ENCODE measurements around the gene MCL1. TPM values are rescaled to one million over a fixed set of nuclear protein-coding genes. Genes with fewer than 3 reads are reported as not detected.
"Not testable (repeated sequence)": the region's sequence is repeated elsewhere in the genome, so short reads cannot be mapped to it uniquely, and the experiment has no call there.

The MCL1 gene
- total RNA-seq, 1 donor from 2014 or later: 364 TPM

DNA sequence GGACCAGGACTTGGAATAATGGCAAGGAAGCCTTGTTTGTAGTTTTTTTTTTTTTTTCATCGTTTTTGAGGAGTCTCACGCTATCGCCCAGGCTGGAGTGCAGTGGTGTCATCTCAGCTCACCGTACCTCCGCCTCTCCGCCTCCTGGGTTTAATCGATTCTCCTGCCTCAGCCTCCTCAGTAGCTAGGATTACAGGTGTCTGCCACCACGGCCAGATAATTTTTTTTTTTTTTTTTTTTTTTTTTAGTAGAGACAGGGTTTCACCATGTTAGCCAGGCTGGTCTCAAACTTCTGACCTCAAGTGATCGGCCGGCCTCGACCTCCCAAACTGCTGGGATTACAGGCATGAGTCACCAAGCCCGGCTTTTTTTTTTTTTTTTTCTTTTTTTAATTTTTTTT, 23.0 kb upstream of the MCL1 start:
- not testable (repeated sequence) for DNase-seq (ENCODE audit: low read depth)

DNA sequence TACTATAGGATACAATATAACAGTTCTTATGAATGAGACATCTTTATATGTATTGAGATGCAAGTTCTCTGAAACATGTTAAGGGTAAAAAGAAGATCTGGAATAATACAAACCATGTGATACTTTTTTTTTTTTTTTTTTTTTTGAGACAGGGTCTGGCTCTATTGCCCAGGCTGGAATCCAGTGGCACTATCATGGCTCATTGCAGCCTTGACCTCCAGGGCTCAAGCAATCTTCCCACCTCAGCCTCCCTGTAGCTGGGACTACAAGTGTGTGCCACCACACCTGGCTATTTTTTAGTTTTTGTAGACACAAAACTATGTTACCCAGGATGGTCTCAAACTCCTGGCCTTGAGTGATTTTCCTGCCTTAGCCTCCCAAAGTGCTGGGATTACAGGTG, 22.1 kb upstream of the MCL1 start:
- no peak for DNase-seq (ENCODE audit: low read depth)

DNA sequence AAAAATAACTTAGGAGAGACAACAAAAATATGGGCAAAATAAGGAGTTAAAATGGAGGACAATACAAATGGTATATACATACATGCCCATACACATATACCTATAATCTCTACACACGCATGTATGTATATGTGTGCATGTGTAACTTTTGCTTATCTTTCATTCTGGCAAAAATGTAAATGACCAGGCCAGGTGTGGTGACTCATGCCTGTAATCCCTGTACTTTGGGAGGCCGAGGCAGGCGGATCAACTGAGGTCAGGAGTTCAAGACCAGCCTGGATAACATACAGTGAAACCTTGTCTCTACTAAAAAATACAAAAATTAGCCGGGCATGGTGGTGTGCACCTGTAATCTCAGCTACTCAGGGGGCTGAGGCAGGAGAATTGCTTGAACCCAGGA, 18.9 kb upstream of the MCL1 start:
- DNase-seq (ENCODE audit: low read depth): not testable (repeated sequence)

DNA sequence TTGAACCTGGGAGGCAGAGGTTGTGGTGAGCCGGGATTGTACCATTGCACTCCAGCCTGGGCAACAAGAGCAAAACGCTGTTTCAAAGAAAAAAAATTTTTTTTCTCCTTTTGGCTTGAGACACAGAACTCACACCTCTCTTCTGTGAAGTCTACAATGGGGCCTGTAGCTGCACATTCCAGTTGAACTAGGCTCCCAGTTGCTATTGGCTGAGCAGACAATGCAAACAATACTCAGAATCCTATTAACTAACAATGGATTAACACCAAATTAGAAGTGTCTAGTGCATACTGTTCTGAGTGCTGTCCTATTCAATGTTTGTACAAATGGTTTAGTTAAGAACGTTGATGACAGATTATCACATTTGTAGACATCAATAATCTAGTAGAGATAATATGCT, 17.6 kb upstream of the MCL1 start:
- no peak for DNase-seq (ENCODE audit: low read depth)

DNA sequence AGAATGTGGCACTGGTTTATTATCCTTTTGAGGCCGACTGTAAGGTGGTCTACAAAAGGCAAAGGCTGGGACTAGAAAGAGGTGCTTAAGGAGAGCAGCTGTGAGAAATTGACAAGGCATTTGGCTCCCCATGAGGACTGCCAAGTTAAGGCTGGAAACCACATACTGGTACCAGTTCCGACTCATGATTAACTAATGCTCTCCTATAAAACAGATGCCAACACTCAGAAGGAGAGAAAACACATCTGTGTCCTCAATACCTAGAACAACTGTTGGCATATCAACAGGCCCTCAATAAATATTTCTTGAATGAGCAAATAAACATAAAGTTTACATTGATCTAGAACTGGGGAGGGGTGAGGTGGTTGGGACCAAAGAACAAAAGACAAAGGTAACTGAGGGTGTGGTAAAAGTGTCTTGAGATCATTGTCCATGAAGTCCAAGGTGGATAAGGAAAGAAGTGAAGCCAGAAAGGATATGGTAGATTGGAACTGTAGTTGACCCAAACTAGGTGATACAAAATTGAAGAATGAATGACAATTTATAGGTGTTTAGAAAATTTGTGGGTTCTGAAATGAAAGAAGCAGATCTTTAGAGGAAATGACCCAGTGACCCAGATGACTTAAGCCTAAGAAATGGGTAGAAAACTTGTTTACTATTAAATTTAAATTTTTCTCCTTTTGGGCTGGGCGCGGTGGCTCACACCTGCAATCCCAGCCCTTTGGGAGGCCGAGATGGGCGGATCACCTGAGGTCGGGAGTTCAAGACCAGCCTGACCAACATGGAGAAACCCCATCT, 16.9 kb upstream of the MCL1 start:
- peak; percentile 72 for DNase-seq (ENCODE audit: low read depth)

DNA sequence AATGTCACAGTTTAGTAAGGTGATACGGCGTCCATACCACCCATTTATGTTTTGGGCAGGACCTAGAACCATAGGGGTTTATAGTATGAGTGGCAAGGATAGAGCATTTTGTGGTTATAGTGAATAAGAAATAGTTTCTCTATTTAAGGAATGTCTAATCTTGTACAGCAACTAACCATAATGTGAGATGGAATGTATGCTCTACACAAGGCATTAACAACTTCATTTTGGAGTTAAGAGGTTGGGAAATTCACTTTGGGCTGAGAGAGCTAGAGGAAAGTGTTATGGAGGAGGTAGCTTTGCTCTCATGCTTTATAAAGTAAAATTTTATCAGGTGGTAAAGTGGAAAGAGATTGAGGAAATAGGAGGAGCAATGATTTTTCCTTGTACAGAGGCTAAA, 3.0 kb upstream of the MCL1 start:
- DNase-seq (ENCODE audit: low read depth): no peak

DNA sequence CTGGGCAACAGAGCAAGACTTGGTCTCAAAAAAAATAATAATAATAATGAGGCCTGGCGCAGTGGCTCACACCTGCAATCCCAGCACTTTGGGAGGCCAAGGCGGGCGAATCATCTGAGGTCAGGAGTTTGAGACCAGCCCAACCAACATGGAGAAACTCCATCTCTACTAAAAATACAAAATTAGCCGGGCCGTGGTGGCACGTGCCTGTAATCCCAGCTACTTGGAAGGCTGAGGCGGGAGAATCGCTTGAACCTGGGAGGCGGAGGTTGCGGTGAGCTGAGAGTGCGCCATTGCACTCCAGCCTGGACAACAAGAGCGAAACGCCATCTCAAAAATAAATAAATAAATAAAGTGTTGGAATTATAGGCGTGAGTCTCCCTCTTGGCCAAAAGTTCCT, 2.6 kb upstream of the MCL1 start:
- DNase-seq (ENCODE audit: low read depth): not testable (repeated sequence)

DNA sequence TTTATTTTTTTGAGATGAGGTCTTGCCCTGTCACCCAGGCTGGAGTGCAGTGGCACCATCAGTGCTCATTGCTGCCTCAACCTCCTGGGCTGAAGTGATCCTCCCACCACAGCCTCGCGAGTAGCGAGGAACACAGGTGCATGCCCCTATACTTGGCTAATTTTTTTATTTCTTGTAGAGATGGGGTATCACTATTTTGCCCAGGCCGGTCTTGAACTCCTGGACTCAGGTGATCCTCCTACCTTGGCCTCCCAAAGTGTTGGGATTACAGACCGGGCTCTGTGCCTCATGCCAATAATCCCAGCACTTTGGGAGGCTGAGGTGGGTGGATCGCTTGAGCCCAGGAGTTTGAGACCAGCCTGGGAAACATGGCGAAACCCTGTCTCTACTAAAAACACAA, 2.0 kb upstream of the MCL1 start:
- not testable (repeated sequence) for DNase-seq (ENCODE audit: low read depth)

DNA sequence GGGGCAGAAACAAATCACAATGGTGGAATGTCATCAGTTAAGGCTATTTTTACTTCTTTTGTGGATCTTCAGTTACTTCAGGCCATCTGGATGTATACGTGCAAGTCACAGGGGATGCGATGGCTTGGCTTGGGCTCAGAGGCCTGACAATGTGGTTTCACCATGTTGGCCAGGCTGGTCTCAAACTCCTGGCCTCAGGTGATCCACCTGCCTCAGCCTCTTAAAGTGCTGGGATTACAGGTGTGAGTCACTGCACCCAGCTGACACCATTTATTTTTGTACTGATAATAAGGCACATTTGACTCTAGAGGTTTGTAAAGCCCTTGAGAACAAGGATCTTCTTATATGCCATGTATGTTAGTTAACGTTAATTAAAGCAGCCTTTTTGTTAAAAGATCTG, 1.6 kb upstream of the MCL1 start:
- not testable (repeated sequence) for DNase-seq (ENCODE audit: low read depth)

DNA sequence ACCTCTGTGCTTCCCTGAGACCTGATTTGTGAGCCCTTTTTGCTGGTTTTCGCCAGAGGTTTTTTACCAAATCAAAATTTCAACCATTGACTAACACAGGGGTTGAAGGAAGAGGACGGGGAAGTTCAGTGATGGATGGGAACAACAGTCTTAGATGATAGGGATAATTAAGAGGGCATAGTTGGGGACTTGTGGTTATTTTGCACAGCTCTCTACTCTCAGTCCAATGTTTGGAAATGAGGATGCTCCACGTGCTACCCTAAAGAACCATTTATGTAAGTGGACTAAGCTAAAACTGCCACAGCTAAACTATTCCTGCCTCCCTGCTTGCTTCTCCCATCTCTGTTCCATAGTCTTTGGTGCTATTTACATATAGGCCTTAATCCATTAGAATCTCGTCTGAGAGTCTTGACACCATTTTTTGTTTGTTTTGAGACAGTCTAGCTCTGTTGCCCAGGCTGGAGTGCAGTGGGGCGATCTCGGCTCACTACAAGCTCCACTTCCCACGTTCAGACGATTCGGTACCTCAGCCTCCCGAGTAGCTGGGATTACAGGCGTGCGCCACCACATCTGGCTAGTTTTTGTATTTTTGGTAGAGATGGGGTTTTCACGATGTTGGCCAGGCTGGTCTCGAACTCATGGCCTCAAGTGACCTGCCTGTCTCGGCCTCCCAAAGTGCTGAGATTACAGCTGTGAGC, 684 bp upstream of the MCL1 start:
- DNase-seq (ENCODE audit: low read depth): no peak

DNA sequence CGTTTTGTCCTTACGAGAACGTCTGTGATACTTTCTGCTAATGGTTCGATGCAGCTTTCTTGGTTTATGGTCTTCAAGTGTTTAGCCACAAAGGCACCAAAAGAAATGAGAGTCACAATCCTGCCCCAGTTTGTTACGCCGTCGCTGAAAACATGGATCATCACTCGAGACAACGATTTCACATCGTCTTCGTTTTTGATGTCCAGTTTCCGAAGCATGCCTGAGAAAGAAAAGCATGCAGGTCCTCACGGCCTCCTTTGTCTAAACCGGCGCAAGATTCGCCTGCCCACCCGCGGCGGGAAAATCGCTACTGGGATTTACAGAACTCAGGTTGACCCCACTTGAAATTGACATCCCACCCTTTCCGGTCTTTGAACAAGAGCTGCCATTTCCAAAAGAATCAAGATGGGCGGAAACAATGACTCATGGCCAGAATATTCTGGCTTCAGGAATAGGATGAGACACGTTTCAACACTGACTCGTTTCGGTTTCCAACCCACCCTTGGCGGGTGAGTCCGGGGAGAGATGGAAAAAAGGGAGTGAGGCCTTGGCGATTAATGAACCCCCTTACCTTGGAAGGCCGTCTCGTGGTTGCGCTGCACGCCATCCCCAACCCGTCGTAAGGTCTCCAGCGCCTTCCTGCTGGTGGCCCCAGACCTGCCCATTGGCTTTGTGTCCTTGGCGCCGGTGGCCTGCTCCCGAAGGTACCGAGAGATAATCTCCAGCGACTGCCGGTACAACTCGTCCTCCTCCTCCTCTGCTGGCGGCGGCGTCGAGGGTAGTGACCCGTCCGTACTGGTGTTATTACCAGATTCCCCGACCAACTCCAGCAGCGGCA, 919 bp downstream of the MCL1 start:
- DNase-seq (ENCODE audit: low read depth): peak; percentile 73

DNA sequence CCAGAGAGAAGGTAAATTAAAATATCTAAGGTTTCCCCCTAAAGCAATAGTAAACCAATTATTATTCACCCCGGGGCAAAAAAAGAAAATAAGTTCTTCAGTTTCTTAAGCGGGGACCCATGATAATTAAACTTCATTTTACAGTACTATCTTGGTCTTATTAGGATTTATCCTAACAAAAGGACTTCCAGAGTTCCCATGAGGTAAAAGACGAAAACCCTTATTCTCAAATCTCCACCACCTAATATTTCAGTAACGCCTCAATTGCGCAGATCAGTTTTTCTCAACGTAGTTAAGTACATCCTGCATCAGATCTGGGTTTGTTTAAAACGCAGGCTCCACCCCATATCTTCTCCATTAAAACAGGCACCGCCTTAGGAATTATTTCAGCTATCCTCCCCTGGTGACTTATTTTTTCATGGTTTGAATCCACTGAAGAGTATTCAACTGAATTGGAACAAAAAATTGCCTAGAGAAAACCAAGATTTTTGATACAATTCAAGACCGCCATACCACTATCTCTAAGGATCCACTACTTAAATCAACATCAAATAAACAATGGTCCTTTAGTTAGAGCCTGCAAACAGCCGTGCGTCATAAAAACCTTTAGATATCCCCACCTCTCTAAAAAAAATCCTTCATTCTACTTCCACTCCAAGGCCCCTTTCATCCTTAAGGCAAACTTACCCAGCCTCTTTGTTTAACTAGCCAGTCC, 1.7 kb downstream of the MCL1 start:
- DNase-seq (ENCODE audit: low read depth): no peak

DNA sequence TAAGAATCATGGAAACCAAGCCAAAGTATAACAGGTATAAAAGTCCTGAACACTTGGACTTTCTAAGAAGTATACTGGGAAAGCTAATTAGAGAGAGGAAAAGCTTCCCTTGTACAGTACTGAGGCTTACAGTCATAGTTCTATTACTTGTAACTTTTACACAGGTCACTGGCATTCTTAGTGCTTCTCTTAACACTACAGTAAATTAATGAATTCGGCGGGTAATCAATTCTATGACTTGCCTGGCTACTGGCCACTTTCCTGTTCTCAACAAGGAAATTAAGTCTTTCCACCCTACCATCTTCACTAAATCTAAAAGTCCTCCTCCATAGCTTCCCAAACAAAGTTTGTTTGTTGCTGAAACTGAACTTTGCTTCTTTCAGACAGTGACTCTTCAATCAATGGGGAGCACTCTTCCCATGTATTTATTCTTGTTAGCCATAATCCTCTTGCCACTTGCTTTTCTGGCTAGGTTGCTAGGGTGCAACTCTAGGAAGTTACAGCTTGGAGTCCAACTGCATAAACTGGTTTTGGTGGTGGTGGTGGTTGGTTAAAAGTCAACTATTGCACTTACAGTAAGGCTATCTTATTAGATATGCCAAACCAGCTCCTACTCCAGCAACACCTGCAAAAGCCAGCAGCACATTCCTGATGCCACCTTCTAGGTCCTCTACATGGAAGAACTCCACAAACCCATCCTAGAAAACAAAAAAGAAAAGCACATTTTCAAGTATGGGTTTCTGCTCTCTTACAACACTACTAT, 2.4 kb downstream of the MCL1 start:
- DNase-seq (ENCODE audit: low read depth): no peak

DNA sequence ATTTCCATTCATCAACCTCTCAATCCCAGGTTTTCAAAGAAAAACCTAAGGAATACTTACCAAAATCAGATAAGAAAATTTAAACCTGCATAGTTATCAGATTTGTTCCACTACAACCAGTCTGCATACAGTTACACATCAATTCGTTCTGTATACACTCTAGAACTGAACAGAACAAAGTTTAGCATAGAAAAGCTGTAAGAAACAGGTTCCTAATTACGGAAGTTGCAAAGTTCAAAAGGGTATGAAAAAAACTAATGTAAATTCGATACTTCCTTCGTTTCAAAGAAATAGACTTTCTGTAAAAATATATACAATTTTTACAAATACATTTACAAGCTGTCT, 3.1 kb downstream of the MCL1 start:
- DNase-seq (ENCODE audit: low read depth): no peak

DNA sequence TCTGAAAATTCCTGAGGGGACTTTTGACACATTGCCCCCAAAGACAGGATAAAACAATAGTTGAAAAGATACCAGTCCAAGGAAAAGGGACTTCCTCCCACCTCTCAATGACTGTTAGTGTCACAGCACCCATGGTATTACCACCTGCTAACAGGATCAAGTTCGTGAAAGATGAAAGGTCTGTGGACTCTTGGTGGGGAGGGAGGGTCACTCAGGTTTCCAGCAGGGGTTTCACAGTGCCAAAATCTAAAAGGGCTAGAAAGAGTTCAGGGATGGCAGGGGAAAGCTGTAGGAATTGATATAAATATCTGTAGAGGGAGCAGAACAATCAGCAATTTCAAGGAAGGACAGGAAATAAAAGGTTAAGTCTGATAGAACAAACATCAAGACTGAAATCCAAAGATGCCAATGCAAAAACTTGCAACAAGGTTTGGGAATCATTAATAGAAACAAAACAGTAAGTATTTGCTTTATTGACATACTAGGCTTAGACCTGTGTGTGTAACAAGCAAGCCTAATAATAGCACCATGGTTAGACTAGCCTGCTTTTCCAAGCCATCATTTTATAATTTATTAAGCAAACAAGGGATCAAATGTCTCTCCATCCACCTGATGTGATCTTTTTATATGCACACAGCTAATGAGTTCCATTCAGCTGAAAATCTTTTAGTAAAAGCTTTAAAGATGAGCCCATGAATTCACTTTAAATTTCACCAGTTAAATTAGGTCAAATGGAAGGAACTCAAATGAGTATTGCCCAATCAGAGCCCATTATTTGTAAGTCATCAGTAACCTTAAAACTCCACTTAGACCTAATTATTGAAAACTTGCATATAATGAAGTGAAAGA, 3.7 kb downstream of the MCL1 start:
- DNase-seq (ENCODE audit: low read depth): no peak

DNA sequence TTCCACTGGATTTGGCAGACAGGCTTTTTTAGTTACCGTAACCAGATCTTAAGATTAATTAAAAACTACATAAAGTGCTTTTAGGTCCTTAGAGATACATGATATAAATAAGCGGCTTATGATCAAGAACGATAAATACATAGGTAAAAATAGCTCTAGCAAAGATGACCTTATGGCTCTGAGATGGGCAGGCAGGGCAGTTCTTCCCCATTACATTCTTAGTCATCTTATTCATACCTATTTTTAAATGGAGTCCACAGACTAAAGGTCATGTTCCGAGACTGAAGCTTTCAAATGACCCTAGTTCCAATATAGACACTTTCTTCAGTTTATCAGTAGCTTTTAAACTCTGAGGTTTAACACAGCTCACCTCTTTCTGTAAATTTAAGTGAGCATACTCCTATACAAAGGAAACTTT, 4.3 kb downstream of the MCL1 start:
- DNase-seq (ENCODE audit: low read depth): no peak

DNA sequence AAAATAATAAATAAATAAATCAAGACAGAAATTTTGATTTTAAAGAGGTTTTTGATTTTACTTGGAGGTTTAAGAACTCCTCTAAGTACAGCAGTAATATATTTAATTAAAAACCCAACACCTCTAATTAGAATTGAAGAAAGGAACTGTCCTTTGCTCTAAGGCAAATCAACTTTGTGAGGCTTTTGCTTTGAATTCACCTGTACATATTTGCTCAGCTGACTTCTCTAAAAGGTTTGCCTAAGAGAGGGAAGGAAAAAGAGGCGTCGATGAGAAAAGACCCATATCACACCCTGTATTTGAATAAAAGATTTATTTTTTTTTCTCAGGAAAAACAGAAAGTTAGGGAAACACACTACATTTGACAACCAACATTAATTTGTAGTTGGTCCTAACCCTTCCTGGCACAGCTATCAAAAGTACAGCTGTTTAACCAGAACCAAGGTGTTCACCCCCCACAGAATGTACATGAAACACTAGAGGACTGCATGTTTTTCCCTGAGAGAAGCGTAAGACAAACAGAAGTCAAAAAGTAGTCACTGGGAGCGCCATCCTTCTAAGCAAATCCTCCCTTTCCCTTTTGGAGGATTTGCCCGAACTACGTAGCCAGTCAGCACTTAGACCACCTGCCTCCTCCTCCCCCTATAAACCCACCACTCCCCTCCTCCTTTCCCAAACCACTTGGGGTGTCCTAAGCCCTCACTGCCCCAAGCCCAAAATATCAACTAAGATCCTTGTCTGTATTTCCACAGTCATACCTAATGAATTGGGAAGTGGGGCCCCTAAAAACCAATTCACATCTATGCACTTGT, 4.9 kb downstream of the MCL1 start:
- DNase-seq (ENCODE audit: low read depth): no peak

DNA sequence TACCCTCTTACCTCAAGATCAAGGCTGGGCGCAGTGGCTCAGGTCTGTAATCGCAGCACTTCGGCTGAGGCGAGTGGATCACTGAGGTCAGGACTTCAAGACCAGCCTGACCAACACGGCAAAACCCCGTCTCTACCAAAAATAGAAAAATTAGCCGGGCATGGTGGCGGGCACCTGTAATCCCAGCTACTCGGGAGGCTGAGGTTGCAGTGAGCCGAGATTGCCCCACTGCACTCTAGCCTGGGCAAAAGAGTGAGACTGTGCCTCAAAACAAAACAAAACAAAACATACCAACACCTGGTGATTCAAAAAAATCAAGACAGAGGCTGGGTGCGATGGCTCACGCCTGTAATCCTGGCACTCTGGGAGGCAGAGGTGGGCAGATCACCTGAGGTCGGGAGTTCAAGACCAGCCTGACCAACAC, 5.8 kb downstream of the MCL1 start:
- not testable (repeated sequence) for DNase-seq (ENCODE audit: low read depth)

DNA sequence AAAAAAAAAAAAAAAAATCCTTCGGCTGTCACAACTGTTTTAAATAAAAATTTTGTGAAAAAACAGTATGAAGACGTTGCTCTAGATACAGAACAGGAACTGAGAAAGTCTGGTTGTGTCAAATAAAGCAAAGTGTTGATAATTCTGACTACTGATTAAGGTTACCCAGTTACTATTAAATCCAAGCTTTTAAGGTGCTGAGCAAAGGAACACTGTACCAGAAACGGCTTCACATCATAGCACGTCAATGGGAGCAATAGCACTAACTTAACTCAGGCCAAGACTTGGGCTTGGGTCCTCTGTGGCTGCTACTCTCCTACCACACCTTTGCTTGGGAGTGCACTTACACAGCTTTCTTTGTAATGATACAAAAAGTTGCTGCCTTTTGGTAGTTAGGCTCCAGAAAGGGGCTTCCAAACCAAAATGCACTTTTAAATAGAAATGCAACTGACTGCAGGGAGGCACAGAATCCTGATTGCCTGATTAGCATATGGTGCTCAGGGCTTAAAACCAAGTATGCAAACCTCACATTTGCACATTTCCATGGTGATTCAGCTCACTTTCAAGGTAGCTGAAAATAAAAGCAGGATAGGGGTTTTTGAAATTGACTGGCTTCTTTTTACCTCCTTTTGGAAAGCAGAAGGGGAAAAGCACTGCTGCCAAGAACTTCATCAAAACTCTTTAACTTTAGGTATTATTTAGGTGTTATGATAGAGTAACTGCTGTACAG, 6.3 kb downstream of the MCL1 start:
- no peak for DNase-seq (ENCODE audit: low read depth)

All from renal cortical epithelial cell (primary cell).